Mammary epithelial cell (primary cell): ENCODE data around the gene DHH.

Source experiments
- CTCF ChIP-seq, 2 donors: IDR thresholded peaks in 1 of 2; conservative IDR thresholded peaks in 1 of 2; 2 replicates each; pipeline ENCODE4 v1.5.1; 2011 to 2012; ENCODE audit warnings: inconsistent platforms in 2 of 2, low read length in 2 of 2, mild to moderate bottlenecking in 2 of 2, control low read depth in 1 of 2, low read depth in 1 of 2; ENCODE audit not compliant: insufficient read depth in 1 of 2; ENCODE audit errors: extremely low read depth in 1 of 2
- EZH2 ChIP-seq: IDR thresholded peaks from 2 replicates; pipeline ENCODE4 v1.6.1; 2012; ENCODE audit warnings: low read length, inconsistent platforms, borderline replicate concordance

GRCh38 chr12:49086116-49086515 is 8.5 kb downstream of the DHH start:
- TF ChIP-seq CTCF (conservative IDR thresholded peaks at IDR 0.05 in 1 of 2, IDR thresholded peaks at IDR 0.05 in 1 of 2; ENCODE audit: extremely low read depth in 1 of 2, insufficient read depth in 1 of 2, low read depth in 1 of 2, low read length in 2 of 2) (no peak), EZH2 (no peak)
